ENCODE results near the gene VN1R4. TPM values are rescaled to one million over a fixed set of nuclear protein-coding genes. Genes with fewer than 3 reads are reported as not detected.
"Not testable (repeated sequence)": the region's sequence is repeated elsewhere in the genome, so short reads cannot be mapped to it uniquely, and the experiment has no call there.

The VN1R4 gene, protein sequence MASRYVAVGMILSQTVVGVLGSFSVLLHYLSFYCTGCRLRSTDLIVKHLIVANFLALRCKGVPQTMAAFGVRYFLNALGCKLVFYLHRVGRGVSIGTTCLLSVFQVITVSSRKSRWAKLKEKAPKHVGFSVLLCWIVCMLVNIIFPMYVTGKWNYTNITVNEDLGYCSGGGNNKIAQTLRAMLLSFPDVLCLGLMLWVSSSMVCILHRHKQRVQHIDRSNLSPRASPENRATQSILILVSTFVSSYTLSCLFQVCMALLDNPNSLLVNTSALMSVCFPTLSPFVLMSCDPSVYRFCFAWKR
- total RNA-seq = not detected
- polyA plus RNA-seq = not detected
- long read RNA-seq, donor 1 = 0 reads
- long read RNA-seq, donor 2 = 0 reads
- long read RNA-seq, donor 3 = 0 reads
- long read RNA-seq, donor 4 = 0 reads
- long read RNA-seq, donor 5 = 0 reads
- long read RNA-seq, donor 6 = 0 reads
- long read RNA-seq, donor 7 = 0 reads
- long read RNA-seq, donor 8 = 0 reads
- long read RNA-seq, donor 9 = 0 reads
- long read RNA-seq, donor 10 = 0 reads

DNA sequence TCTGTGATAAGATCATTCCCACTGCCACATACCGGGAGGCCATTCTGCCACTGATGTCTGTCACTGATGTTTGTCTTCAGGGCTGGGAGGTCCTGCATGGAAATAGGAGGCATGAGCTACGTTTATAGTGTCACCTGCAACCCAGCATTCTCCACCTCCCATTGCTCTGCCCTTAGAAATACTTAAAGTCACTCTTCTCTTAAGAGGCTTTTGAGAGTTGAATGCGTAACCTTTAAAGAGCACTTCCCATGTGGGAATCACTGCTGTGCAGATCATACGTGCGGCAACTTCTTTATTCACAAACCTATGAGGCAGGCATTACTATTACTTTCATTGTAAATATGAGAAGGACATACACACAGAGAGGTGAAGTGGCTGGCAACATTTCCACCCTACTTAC is at the start of gene VN1R4:
TSS of gene VN1R4 (minus strand) at position 101 of the 400 bp plus-strand sequence. CDS start at position 43, 58 bp downstream.
- H3K4me3 ChIP-seq (ENCODE audit: low read length in 2 of 2); H3K9me3 ChIP-seq (ENCODE audit: control insufficient read depth in 2 of 2, insufficient read depth in 1 of 2, low read length in 1 of 2); H3K36me3 ChIP-seq (ENCODE audit: control insufficient read depth in 2 of 2, insufficient read depth in 2 of 2, low read length in 1 of 2); H3K27ac ChIP-seq (ENCODE audit: low read depth in 1 of 2, low read length in 1 of 2); DNase-seq (ENCODE audit: low read depth in 6 of 9, low spot score in 9 of 9); H3K27me3 ChIP-seq (ENCODE audit: control insufficient read depth in 2 of 2, insufficient read depth in 1 of 2, low read length in 1 of 2); H3K4me1 ChIP-seq (ENCODE audit: control insufficient read depth in 2 of 2, insufficient read depth in 2 of 2, low read length in 2 of 2): not testable (repeated sequence)
- 95% methylated on average over 4 of the region's 5 CpGs for whole genome bisulfite sequencing

DNA sequence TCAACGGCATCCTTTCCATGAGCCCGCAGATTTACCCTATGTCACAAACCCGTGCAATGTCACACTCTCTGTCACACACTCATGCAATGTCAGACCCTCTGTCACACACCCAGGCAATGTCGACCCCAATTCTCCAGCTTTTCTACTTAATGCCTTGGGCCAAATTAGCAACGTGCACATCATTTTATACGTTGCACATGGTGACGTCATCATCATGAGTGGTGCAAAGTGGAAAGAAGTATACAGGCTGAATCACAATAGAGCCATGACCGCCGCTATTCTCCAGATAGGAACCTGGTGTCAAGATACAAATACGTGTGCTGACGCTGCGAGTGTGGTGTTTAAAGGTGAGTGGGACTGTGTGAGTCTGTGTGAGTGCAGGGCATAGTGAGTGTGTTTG is 44.4 kb upstream of the VN1R4 start:
- Histone ChIP-seq H3K4me3 (ENCODE audit: low read length in 2 of 2) (no peak overlapping the region), H3K27me3 (ENCODE audit: control insufficient read depth in 2 of 2, insufficient read depth in 1 of 2, low read length in 1 of 2) (no peaks in the 10 kb centered on the region), H3K4me1 (ENCODE audit: control insufficient read depth in 2 of 2, insufficient read depth in 2 of 2, low read length in 2 of 2) (no peaks in the 10 kb centered on the region), H3K27ac (ENCODE audit: low read depth in 1 of 2, low read length in 1 of 2) (no peak overlapping the region), H3K36me3 (ENCODE audit: control insufficient read depth in 2 of 2, insufficient read depth in 2 of 2, low read length in 1 of 2) (no peaks in the 10 kb centered on the region), H3K9me3 (ENCODE audit: control insufficient read depth in 2 of 2, insufficient read depth in 1 of 2, low read length in 1 of 2) (peaks cover 5 to 16% of the 10 kb centered on the region in 2 donors)
- WGBS = 76% methylated on average over 12 of the region's 12 CpGs
- DNase-seq (ENCODE audit: low read depth in 6 of 9, low spot score in 9 of 9) = no peak

DNA sequence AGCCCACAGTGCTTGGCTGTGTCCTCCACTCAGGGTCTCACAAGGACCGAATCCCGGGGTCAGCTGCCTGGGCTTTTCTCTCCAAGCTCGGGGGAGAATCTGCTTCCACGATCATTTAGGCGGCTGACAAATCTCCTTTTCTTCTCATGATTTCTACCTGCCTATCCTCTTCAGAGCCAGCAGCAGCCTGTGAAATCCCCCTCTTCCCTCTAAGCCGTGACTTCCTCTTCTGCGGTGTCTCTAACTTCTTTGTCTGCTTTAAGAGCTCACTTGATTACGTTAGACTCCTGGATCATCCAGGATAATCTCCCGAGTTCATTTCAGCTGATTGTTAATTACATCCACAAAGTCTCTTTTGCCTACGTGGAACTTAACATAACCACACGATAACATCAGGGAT is 43.5 kb upstream of the VN1R4 start:
- H3K36me3 ChIP-seq (ENCODE audit: control insufficient read depth in 2 of 2, insufficient read depth in 2 of 2, low read length in 1 of 2) = no peaks in the 10 kb centered on the region
- peaks cover 5 to 20% of the 10 kb centered on the region in 2 donors for H3K9me3 ChIP-seq (ENCODE audit: control insufficient read depth in 2 of 2, insufficient read depth in 1 of 2, low read length in 1 of 2)
- no peak overlapping the region for H3K27ac ChIP-seq (ENCODE audit: low read depth in 1 of 2, low read length in 1 of 2)
- WGBS = 35% methylated on average over 11 of the region's 11 CpGs
- H3K27me3 ChIP-seq (ENCODE audit: control insufficient read depth in 2 of 2, insufficient read depth in 1 of 2, low read length in 1 of 2) = no peaks in the 10 kb centered on the region
- no peak for DNase-seq (ENCODE audit: low read depth in 6 of 9, low spot score in 9 of 9)
- no peaks in the 10 kb centered on the region for H3K4me1 ChIP-seq (ENCODE audit: control insufficient read depth in 2 of 2, insufficient read depth in 2 of 2, low read length in 2 of 2)
- H3K4me3 ChIP-seq (ENCODE audit: low read length in 2 of 2) = no peak overlapping the region

DNA sequence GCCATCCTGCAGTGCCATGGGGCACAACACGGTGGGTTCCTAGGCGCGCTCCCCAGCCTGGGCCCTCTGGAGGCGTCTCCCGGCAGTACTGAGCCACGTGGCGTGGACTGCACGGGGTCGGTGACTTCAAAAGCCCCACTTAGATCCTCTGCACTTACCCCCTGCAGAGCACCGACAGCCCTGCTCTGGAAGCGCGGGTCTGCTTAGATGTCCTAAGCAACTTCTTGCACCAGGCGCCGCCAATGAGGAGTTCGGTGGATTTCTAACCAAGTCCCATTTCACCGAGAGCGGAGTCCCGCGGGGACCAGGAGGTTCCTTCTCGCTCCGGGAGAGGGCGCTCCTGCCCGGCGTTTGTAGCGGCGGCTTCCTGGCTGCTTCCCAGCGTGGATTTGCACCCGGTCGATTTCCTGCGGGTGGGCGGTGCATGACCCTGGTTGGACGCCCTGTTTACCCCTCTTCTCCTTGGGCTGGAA is 40.9 kb upstream of the VN1R4 start:
- DNase-seq (ENCODE audit: low read depth in 6 of 9, low spot score in 9 of 9) = no peak
- 8% methylated on average over 32 of the region's 32 CpGs for WGBS
- no peaks in the 10 kb centered on the region for H3K27me3 ChIP-seq (ENCODE audit: control insufficient read depth in 2 of 2, insufficient read depth in 1 of 2, low read length in 1 of 2)
- H3K36me3 ChIP-seq (ENCODE audit: control insufficient read depth in 2 of 2, insufficient read depth in 2 of 2, low read length in 1 of 2) = no peaks in the 10 kb centered on the region
- no peak overlapping the region for H3K4me3 ChIP-seq (ENCODE audit: low read length in 2 of 2)
- H3K9me3 ChIP-seq (ENCODE audit: control insufficient read depth in 2 of 2, insufficient read depth in 1 of 2, low read length in 1 of 2) = peaks cover 5 to 20% of the 10 kb centered on the region in 2 donors
- no peak overlapping the region for H3K27ac ChIP-seq (ENCODE audit: low read depth in 1 of 2, low read length in 1 of 2)
- H3K4me1 ChIP-seq (ENCODE audit: control insufficient read depth in 2 of 2, insufficient read depth in 2 of 2, low read length in 2 of 2) = no peaks in the 10 kb centered on the region

DNA sequence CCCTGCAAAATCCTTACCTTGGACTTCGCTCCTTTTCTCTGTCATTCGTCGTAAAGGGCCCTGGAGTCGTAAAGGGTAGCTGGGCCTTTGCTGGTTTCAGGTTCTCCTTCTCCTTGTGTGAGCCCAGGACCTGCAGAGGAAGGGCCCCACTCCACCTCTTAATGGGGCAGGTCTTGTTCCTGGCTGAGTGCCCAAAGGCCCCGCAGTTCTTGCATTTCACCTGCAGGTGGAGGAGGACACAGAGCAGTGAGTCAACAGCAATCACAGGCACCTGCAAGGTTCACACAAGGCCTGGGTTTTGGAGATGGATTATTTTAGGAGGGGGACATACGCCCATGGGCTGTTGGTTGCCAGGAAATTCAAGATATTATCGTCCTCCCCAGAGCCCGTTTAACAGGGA is 33.8 kb upstream of the VN1R4 start:
- not testable (repeated sequence) for DNase-seq (ENCODE audit: low read depth in 6 of 9, low spot score in 9 of 9); H3K27ac ChIP-seq (ENCODE audit: low read depth in 1 of 2, low read length in 1 of 2); H3K9me3 ChIP-seq (ENCODE audit: control insufficient read depth in 2 of 2, insufficient read depth in 1 of 2, low read length in 1 of 2); H3K36me3 ChIP-seq (ENCODE audit: control insufficient read depth in 2 of 2, insufficient read depth in 2 of 2, low read length in 1 of 2); H3K27me3 ChIP-seq (ENCODE audit: control insufficient read depth in 2 of 2, insufficient read depth in 1 of 2, low read length in 1 of 2); H3K4me1 ChIP-seq (ENCODE audit: control insufficient read depth in 2 of 2, insufficient read depth in 2 of 2, low read length in 2 of 2); H3K4me3 ChIP-seq (ENCODE audit: low read length in 2 of 2)
- whole genome bisulfite sequencing = 72% methylated on average over 2 of the region's 8 CpGs

DNA sequence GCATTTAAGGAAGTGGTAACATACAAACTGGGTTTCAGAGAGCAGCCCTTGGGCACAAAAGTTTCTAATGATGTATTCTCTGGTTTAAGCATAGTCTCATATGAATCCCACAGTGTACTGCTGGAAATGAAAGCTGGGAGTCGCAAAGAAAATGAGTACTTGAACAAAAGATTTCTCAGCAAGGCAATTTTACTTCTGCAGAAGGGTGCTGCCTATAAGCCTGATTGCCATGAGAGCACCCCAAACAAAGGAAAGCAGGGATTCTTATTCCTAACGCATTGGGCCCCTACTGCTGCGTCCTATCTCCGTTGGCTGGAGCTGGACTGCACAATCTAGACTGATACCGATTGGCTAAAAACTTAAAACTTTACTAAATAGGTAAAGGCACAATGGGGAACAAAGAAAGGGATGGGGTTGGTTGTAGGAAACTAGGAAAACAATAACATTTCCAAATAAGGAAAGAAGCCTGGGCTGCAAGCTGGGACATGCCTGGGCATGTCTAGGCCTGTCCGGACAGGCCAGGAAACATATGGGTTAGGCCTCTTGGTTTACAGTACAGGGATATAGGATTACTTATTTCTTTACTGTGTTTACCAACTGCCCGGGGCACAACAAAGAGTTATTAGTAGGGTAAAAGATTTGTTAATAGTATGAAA is 27.4 kb upstream of the VN1R4 start:
- no peaks in the 10 kb centered on the region for H3K36me3 ChIP-seq (ENCODE audit: control insufficient read depth in 2 of 2, insufficient read depth in 2 of 2, low read length in 1 of 2)
- no peaks in the 10 kb centered on the region for H3K4me1 ChIP-seq (ENCODE audit: control insufficient read depth in 2 of 2, insufficient read depth in 2 of 2, low read length in 2 of 2)
- H3K27ac ChIP-seq (ENCODE audit: low read depth in 1 of 2, low read length in 1 of 2) = no peak overlapping the region
- no peak overlapping the region for H3K4me3 ChIP-seq (ENCODE audit: low read length in 2 of 2)
- H3K9me3 ChIP-seq (ENCODE audit: control insufficient read depth in 2 of 2, insufficient read depth in 1 of 2, low read length in 1 of 2) = peaks cover 6 to 26% of the 10 kb centered on the region in 2 donors
- no peaks in the 10 kb centered on the region for H3K27me3 ChIP-seq (ENCODE audit: control insufficient read depth in 2 of 2, insufficient read depth in 1 of 2, low read length in 1 of 2)
- 85% methylated on average over 7 of the region's 7 CpGs for WGBS
- DNase-seq (ENCODE audit: low read depth in 6 of 9, low spot score in 9 of 9) = no peak

DNA sequence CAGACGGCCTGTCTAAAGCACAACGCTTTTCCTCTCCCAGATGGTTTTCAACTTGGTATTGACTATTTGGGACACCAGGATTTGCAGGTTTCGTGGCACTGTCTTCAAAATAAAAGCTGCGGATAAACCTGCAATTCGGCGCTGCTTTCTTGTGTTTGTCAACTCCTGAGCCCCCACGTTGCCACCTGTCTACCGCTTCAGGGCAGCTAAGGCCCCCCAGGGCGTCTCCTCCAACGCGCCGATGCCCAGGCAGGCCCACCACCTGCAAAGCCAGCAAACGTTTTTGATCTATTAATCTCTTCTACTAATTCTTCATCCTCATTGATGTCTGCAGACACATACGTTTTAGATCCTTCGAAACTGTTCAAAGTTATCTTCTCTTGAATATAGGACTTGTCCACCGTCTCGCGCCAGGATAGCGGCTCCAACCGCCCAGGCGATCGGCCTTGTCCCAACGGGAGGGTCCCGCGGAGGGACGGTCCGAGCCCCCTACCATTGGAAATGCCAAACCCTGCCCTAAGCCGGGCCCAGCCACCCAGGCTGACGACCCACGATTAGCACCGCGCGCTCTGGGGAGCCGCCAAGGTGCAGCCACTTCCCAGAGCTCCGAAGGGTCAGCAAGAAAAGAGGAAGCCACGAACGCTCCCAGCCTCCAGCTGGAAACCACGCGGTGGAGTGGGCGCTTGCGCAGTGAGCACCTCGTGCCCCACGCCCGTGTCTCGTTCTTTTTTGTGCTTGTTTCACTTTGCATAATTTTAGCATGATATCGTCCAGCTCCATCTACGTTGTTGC is 23.4 kb upstream of the VN1R4 start:
- peaks cover 6 to 21% of the 10 kb centered on the region in 2 donors for H3K9me3 ChIP-seq (ENCODE audit: control insufficient read depth in 2 of 2, insufficient read depth in 1 of 2, low read length in 1 of 2)
- no peaks in the 10 kb centered on the region for H3K27me3 ChIP-seq (ENCODE audit: control insufficient read depth in 2 of 2, insufficient read depth in 1 of 2, low read length in 1 of 2)
- no peak overlapping the region for H3K4me3 ChIP-seq (ENCODE audit: low read length in 2 of 2)
- no peaks in the 10 kb centered on the region for H3K4me1 ChIP-seq (ENCODE audit: control insufficient read depth in 2 of 2, insufficient read depth in 2 of 2, low read length in 2 of 2)
- whole genome bisulfite sequencing = 94% methylated on average over 47 of the region's 47 CpGs
- no peak overlapping the region for H3K27ac ChIP-seq (ENCODE audit: low read depth in 1 of 2, low read length in 1 of 2)
- DNase-seq (ENCODE audit: low read depth in 6 of 9, low spot score in 9 of 9) = no peak
- no peaks in the 10 kb centered on the region for H3K36me3 ChIP-seq (ENCODE audit: control insufficient read depth in 2 of 2, insufficient read depth in 2 of 2, low read length in 1 of 2)

DNA sequence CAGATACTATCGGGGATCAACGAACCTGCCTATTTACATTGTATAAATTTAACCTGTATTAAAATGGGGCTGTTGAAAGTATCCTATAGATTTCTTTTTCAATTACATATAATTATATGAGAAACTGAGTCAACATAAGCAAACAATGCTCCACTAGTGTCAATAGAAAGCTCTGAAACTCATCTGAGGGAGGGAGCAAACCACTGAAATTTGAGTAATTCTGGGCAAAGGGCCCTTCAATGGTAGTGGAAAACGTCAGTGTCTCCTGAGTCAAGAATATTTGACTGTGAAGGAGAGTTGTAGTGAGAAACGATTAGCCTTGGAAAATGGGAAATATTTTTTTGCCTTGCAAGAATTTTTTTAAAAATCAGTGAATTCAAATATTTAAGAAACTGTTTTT is 17.6 kb upstream of the VN1R4 start:
- DNase-seq (ENCODE audit: low read depth in 6 of 9, low spot score in 9 of 9) = no peak
- peaks cover 0 to 7% of the 10 kb centered on the region in 2 donors for H3K9me3 ChIP-seq (ENCODE audit: control insufficient read depth in 2 of 2, insufficient read depth in 1 of 2, low read length in 1 of 2)
- H3K4me3 ChIP-seq (ENCODE audit: low read length in 2 of 2) = no peak overlapping the region
- no peak overlapping the region for H3K27ac ChIP-seq (ENCODE audit: low read depth in 1 of 2, low read length in 1 of 2)
- no peaks in the 10 kb centered on the region for H3K36me3 ChIP-seq (ENCODE audit: control insufficient read depth in 2 of 2, insufficient read depth in 2 of 2, low read length in 1 of 2)
- WGBS = 84% methylated on average over 4 of the region's 4 CpGs
- H3K4me1 ChIP-seq (ENCODE audit: control insufficient read depth in 2 of 2, insufficient read depth in 2 of 2, low read length in 2 of 2) = no peaks in the 10 kb centered on the region
- no peaks in the 10 kb centered on the region for H3K27me3 ChIP-seq (ENCODE audit: control insufficient read depth in 2 of 2, insufficient read depth in 1 of 2, low read length in 1 of 2)

All from thymus (tissue), 14 donors.